ENCODE measurements around the gene TMED1. TPM values are rescaled to one million over a fixed set of nuclear protein-coding genes. Genes with fewer than 3 reads are reported as not detected.

Gene TMED1
- total and polyA plus RNA-seq, 2 experiments from 2014 or later = 29.7 to 37.2 TPM

DNA sequence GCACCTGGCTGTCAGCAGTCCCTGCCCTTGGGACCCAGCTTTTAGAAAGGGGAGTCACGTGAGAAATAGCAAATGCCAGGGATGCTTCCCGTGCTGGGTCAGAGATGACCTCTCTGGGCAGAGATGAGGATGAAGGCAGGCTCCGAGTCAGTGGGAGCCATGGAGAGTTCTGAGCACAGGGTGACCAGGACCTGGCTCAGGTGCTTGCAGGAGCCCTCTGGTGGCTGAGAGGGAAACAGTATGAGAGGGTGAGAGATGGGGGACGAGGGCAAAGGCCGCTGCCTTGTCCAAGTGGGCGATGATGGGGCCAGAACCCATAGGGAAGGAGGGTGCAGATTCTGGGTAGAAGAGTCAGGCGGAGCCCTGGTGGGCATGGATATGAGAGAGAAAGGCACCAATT, 15.8 kb downstream of the TMED1 start:
- peak; percentile 43 for DNase-seq (ENCODE audit: low spot score)
- Histone ChIP-seq H3K27me3 (ENCODE audit: insufficient read depth) (no peaks in the 10 kb centered on the region), H2AFZ (no peak overlapping the region), H3F3A (replicated peaks; ENCODE audit: low read depth) (no peaks in the 10 kb centered on the region), H4K20me1 (replicated peaks; ENCODE audit: insufficient read depth) (no peaks in the 10 kb centered on the region), H3K79me2 (replicated peaks; ENCODE audit: insufficient read depth) (no peaks in the 10 kb centered on the region), H3K9me2 (ENCODE audit: insufficient read depth) (no peaks in the 10 kb centered on the region), H3K4me1 (ENCODE audit: insufficient read depth) (no peaks in the 10 kb centered on the region), H3K4me2 (no peak overlapping the region), H3K27ac (ENCODE audit: low read depth) (no peak overlapping the region), H3K36me3 (ENCODE audit: insufficient read depth) (no peaks in the 10 kb centered on the region), H3K4me3 (no peak overlapping the region)
- H3K9me3 Mint-ChIP-seq = no peaks in the 10 kb centered on the region
- H3K4me3 Mint-ChIP-seq = no peak overlapping the region
- H3K4me1 Mint-ChIP-seq = no peaks in the 10 kb centered on the region
- peaks cover 41% of the 10 kb centered on the region for H3K36me3 Mint-ChIP-seq (ENCODE audit: low read depth)
- TF ChIP-seq, protein P1, sequence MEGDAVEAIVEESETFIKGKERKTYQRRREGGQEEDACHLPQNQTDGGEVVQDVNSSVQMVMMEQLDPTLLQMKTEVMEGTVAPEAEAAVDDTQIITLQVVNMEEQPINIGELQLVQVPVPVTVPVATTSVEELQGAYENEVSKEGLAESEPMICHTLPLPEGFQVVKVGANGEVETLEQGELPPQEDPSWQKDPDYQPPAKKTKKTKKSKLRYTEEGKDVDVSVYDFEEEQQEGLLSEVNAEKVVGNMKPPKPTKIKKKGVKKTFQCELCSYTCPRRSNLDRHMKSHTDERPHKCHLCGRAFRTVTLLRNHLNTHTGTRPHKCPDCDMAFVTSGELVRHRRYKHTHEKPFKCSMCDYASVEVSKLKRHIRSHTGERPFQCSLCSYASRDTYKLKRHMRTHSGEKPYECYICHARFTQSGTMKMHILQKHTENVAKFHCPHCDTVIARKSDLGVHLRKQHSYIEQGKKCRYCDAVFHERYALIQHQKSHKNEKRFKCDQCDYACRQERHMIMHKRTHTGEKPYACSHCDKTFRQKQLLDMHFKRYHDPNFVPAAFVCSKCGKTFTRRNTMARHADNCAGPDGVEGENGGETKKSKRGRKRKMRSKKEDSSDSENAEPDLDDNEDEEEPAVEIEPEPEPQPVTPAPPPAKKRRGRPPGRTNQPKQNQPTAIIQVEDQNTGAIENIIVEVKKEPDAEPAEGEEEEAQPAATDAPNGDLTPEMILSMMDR (conservative IDR thresholded peaks at IDR 0.05; ENCODE audit: low read depth in 2 of 2) = peak; percentile 48 to 63
- TF ChIP-seq, protein P2, sequence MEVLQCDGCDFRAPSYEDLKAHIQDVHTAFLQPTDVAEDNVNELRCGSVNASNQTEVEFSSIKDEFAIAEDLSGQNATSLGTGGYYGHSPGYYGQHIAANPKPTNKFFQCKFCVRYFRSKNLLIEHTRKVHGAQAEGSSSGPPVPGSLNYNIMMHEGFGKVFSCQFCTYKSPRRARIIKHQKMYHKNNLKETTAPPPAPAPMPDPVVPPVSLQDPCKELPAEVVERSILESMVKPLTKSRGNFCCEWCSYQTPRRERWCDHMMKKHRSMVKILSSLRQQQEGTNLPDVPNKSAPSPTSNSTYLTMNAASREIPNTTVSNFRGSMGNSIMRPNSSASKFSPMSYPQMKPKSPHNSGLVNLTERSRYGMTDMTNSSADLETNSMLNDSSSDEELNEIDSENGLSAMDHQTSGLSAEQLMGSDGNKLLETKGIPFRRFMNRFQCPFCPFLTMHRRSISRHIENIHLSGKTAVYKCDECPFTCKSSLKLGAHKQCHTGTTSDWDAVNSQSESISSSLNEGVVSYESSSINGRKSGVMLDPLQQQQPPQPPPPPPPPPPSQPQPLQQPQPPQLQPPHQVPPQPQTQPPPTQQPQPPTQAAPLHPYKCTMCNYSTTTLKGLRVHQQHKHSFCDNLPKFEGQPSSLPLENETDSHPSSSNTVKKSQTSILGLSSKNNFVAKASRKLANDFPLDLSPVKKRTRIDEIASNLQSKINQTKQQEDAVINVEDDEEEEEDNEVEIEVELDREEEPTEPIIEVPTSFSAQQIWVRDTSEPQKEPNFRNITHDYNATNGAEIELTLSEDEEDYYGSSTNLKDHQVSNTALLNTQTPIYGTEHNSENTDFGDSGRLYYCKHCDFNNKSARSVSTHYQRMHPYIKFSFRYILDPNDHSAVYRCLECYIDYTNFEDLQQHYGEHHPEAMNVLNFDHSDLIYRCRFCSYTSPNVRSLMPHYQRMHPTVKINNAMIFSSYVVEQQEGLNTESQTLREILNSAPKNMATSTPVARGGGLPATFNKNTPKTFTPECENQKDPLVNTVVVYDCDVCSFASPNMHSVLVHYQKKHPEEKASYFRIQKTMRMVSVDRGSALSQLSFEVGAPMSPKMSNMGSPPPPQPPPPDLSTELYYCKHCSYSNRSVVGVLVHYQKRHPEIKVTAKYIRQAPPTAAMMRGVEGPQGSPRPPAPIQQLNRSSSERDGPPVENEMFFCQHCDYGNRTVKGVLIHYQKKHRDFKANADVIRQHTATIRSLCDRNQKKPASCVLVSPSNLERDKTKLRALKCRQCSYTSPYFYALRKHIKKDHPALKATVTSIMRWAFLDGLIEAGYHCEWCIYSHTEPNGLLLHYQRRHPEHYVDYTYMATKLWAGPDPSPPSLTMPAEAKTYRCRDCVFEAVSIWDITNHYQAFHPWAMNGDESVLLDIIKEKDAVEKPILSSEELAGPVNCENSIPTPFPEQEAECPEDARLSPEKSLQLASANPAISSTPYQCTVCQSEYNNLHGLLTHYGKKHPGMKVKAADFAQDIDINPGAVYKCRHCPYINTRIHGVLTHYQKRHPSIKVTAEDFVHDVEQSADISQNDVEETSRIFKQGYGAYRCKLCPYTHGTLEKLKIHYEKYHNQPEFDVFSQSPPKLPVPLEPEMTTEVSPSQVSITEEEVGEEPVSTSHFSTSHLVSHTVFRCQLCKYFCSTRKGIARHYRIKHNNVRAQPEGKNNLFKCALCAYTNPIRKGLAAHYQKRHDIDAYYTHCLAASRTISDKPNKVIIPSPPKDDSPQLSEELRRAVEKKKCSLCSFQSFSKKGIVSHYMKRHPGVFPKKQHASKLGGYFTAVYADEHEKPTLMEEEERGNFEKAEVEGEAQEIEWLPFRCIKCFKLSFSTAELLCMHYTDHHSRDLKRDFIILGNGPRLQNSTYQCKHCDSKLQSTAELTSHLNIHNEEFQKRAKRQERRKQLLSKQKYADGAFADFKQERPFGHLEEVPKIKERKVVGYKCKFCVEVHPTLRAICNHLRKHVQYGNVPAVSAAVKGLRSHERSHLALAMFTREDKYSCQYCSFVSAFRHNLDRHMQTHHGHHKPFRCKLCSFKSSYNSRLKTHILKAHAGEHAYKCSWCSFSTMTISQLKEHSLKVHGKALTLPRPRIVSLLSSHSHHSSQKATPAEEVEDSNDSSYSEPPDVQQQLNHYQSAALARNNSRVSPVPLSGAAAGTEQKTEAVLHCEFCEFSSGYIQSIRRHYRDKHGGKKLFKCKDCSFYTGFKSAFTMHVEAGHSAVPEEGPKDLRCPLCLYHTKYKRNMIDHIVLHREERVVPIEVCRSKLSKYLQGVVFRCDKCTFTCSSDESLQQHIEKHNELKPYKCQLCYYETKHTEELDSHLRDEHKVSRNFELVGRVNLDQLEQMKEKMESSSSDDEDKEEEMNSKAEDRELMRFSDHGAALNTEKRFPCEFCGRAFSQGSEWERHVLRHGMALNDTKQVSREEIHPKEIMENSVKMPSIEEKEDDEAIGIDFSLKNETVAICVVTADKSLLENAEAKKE (CRISPR knock-in tag; IDR thresholded peaks at IDR 0.05) = no peak
- ATAC-seq = peak; percentile 64
- no peak overlapping the region for H3K27ac Mint-ChIP-seq
- peaks cover 23% of the 10 kb centered on the region for H3K27me3 Mint-ChIP-seq (ENCODE audit: insufficient read depth, low read depth, poor library complexity)
